HG03469 (cell line): ENCODE results near the gene SLC35E2B.
"Not testable (repeated sequence)": the region's sequence is repeated elsewhere in the genome, so short reads cannot be mapped to it uniquely, and the experiment has no call there.

ENCODE experiments used
- ATAC-seq: cut with Tn5 transposase; IDR thresholded peaks from one replicate; pipeline ENCODE4 v1.9.1; 2021; ENCODE audit warnings: mild to moderate bottlenecking, moderate library complexity, moderate number of reproducible peaks; ENCODE audit not compliant: unreplicated experiment

SLC35E2B gene

GRCh38 chr1:1704284-1704957 is 11.8 kb upstream of the SLC35E2B start:
- ATAC-seq: not testable (repeated sequence)

- ATAC-seq: no peak
These were observed 11.2 kb upstream of the SLC35E2B start for GRCh38 chr1:1703796-1704195.

GRCh38 chr1:1702506-1702905 is 9.9 kb upstream of the SLC35E2B start:
- ATAC-seq: not testable (repeated sequence)

GRCh38 chr1:1700557-1700956 is 8.0 kb upstream of the SLC35E2B start:
- ATAC-seq: not testable (repeated sequence)

GRCh38 chr1:1700067-1700466 is 7.5 kb upstream of the SLC35E2B start:
- not testable (repeated sequence) for ATAC-seq

GRCh38 chr1:1699061-1699460 is 6.5 kb upstream of the SLC35E2B start:
- not testable (repeated sequence) for ATAC-seq

GRCh38 chr1:1697358-1698183 is 5.0 kb upstream of the SLC35E2B start:
- ATAC-seq: not testable (repeated sequence)

- not testable (repeated sequence) for ATAC-seq
These were observed 4.1 kb upstream of the SLC35E2B start for GRCh38 chr1:1696431-1697357.

- ATAC-seq: not testable (repeated sequence)
These were observed 276 bp downstream of the SLC35E2B start for GRCh38 chr1:1692324-1692713.

GRCh38 chr1:1691443-1691842 is 1.2 kb downstream of the SLC35E2B start:
- not testable (repeated sequence) for ATAC-seq

- not testable (repeated sequence) for ATAC-seq
These were observed 3.1 kb downstream of the SLC35E2B start for GRCh38 chr1:1689526-1689925.

GRCh38 chr1:1687846-1688245 is 4.7 kb downstream of the SLC35E2B start:
- ATAC-seq: no peak

GRCh38 chr1:1684031-1684681 is 8.4 kb downstream of the SLC35E2B start:
- ATAC-seq: no peak

GRCh38 chr1:1683104-1683905 is 9.3 kb downstream of the SLC35E2B start:
- ATAC-seq: no peak

GRCh38 chr1:1680912-1681273 is 11.7 kb downstream of the SLC35E2B start:
- ATAC-seq: no peak

GRCh38 chr1:1680031-1680911 is 12.3 kb downstream of the SLC35E2B start:
- no peak for ATAC-seq

GRCh38 chr1:1678581-1679380 is 13.8 kb downstream of the SLC35E2B start:
- ATAC-seq: no peak
